ENCODE data around the gene SIM1. TPM values are rescaled to one million over a fixed set of nuclear protein-coding genes. Genes with fewer than 3 reads are reported as not detected.

The SIM1 gene
- total RNA-seq, 1 donor from 2014 or later = not detected

DNA sequence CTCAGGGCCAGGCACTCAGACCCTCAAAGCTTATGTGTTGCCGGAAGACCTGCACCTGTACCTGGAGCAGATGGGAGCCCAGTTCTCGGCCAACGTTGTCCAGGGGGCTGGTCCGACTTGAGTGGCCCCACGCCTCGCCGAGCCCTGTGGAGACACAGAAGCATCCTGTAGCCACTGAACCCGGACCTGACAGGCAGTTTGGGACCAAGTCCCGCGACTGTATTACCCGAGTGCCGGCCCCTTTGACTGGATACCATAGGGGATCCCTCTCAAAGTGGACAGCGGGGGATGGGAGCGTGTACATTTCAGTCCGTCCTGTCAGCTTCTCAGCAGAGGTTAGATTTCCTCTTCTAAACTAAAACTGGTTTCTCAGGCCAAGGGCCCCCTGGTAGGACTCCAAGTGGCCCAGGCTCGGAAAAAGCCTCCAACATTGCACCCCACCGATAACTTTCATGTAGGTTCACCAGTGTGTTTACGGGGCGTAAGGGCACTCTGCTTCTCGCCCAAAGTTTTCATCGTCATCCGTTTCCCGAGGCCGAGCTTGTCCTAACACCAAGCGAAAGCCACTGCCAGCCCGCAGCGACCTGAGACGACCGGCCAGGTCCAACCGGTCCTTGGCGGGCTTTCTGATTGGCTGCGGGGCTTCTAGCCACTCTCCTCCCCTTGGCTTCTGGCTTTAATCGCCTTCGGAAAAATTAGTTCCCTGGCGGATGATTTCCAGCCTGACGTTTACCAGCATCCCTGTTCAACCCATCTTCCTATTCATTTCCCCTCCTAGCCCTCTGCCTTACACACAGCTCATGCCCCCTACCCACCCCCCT, 10.8 kb downstream of the SIM1 start:
- no peaks in the 10 kb centered on the region for H3K9me3 ChIP-seq (replicated peaks)
- intact Hi-C loops (cut with micrococcal nuclease) = no loop called here
- no peak for DNase-seq
- no peak overlapping the region for H3K27ac ChIP-seq (replicated peaks)
- H3K4me3 ChIP-seq = no peak overlapping the region
- TF ChIP-seq, protein P1, sequence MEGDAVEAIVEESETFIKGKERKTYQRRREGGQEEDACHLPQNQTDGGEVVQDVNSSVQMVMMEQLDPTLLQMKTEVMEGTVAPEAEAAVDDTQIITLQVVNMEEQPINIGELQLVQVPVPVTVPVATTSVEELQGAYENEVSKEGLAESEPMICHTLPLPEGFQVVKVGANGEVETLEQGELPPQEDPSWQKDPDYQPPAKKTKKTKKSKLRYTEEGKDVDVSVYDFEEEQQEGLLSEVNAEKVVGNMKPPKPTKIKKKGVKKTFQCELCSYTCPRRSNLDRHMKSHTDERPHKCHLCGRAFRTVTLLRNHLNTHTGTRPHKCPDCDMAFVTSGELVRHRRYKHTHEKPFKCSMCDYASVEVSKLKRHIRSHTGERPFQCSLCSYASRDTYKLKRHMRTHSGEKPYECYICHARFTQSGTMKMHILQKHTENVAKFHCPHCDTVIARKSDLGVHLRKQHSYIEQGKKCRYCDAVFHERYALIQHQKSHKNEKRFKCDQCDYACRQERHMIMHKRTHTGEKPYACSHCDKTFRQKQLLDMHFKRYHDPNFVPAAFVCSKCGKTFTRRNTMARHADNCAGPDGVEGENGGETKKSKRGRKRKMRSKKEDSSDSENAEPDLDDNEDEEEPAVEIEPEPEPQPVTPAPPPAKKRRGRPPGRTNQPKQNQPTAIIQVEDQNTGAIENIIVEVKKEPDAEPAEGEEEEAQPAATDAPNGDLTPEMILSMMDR (IDR thresholded peaks at IDR 0.05; ENCODE audit: borderline replicate concordance) = no peak
- H3K36me3 ChIP-seq = no peaks in the 10 kb centered on the region
- peaks cover 98% of the 10 kb centered on the region for H3K27me3 ChIP-seq (ENCODE audit: low read depth)
- H3K4me1 ChIP-seq = peaks cover 22% of the 10 kb centered on the region

- Histone ChIP-seq H3K4me1 (peaks cover 18% of the 10 kb centered on the region), H3K27me3 (ENCODE audit: low read depth) (peaks cover 98% of the 10 kb centered on the region), H3K9me3 (replicated peaks) (no peaks in the 10 kb centered on the region), H3K36me3 (no peaks in the 10 kb centered on the region), H3K4me3 (no peak overlapping the region), H3K27ac (replicated peaks) (no peak overlapping the region)
- TF ChIP-seq, protein P1 (IDR thresholded peaks at IDR 0.05; ENCODE audit: borderline replicate concordance) = no peak
- no peak for DNase-seq
- intact Hi-C loops (cut with micrococcal nuclease) = no loop called here
Observed at GRCh38 chr6:100452998-100453397, 11.7 kb downstream of the SIM1 start.

- TF ChIP-seq, protein P1 (IDR thresholded peaks at IDR 0.05; ENCODE audit: borderline replicate concordance) = no peak
- Histone ChIP-seq H3K4me1 (peaks cover 32% of the 10 kb centered on the region), H3K36me3 (no peaks in the 10 kb centered on the region), H3K4me3 (no peak overlapping the region), H3K9me3 (replicated peaks) (no peaks in the 10 kb centered on the region), H3K27ac (replicated peaks) (no peak overlapping the region), H3K27me3 (ENCODE audit: low read depth) (peaks cover 98% of the 10 kb centered on the region)
- DNase-seq = no peak
- intact Hi-C loops (cut with micrococcal nuclease) = no loop called here
Observed at GRCh38 chr6:100451577-100451976, 13.1 kb downstream of the SIM1 start.

DNA sequence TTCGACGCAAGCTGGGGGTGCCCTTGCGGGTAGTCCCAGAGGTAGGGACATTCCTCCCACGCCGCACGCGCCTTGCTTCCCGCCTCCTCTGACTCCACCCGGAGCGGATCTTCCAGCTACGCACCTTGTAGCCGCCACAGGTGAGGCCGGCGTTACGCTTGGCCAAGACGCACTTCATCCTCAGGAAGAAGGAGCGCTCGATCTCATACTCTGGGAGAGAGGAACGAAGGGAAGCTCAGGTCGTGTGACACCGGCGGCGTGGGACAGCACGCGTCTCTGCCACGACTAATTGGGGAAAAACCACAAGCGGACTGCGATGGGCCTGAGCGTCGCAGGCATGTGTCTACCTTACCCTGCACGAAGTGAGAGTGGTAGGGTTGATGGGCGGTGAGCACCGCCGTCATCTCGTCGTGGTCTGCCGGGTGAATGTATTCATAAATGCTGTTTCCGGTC, 15.5 kb downstream of the SIM1 start:
- Histone ChIP-seq H3K9me3 (replicated peaks) (no peaks in the 10 kb centered on the region), H3K36me3 (no peaks in the 10 kb centered on the region), H3K27ac (replicated peaks) (no peak overlapping the region), H3K4me3 (no peak overlapping the region), H3K4me1 (peaks cover 23% of the 10 kb centered on the region), H3K27me3 (ENCODE audit: low read depth) (peaks cover 98% of the 10 kb centered on the region)
- intact Hi-C loops (cut with micrococcal nuclease) = no loop called here
- no peak for DNase-seq
- TF ChIP-seq, protein P1 (IDR thresholded peaks at IDR 0.05; ENCODE audit: borderline replicate concordance) = no peak

- H3K27me3 ChIP-seq (ENCODE audit: low read depth) = peaks cover 98% of the 10 kb centered on the region
- intact Hi-C loops (cut with micrococcal nuclease) = no loop called here
- H3K4me1 ChIP-seq = peaks cover 20% of the 10 kb centered on the region
- H3K36me3 ChIP-seq = no peaks in the 10 kb centered on the region
- peak overlapping the region; percentile 29 for H3K4me3 ChIP-seq
- no peak for DNase-seq
- H3K9me3 ChIP-seq (replicated peaks) = no peaks in the 10 kb centered on the region
- TF ChIP-seq, protein P1 (IDR thresholded peaks at IDR 0.05; ENCODE audit: borderline replicate concordance) = no peak
- H3K27ac ChIP-seq (replicated peaks) = no peak overlapping the region
Observed at GRCh38 chr6:100447900-100448748, 16.6 kb downstream of the SIM1 start.
